HEK293 (cell line): ENCODE measurements around the gene PTH1R.

ENCODE experiments used
- CTCF ChIP-seq: fragments of 450-650 bp; formaldehyde crosslinking; IDR thresholded peaks from 2 replicates; pipeline ENCODE4 v1.5.1; 2016; ENCODE audit warnings: missing biosample characterization, missing genetic modification characterization
- PRDM1 ChIP-seq: fragments of 450-650 bp; formaldehyde crosslinking; IDR thresholded peaks from 2 replicates; pipeline ENCODE4; 2016; ENCODE audit warnings: missing biosample characterization, missing genetic modification characterization
- ZBTB1 ChIP-seq: fragments of 450-650 bp; formaldehyde crosslinking; IDR thresholded peaks from 2 replicates; pipeline ENCODE4 v1.5.1; 2016; ENCODE audit warnings: missing biosample characterization, missing genetic modification characterization
- ZNF138 ChIP-seq: fragments of 450-650 bp; formaldehyde crosslinking; IDR thresholded peaks from 2 replicates; pipeline ENCODE4 v1.5.1; 2016; ENCODE audit warnings: missing biosample characterization, missing genetic modification characterization, borderline replicate concordance
- ZNF221 ChIP-seq: fragments of 450-650 bp; formaldehyde crosslinking; IDR thresholded peaks from 2 replicates; pipeline ENCODE4 v1.5.1; 2017; ENCODE audit warnings: missing biosample characterization, missing genetic modification characterization, borderline replicate concordance
- ZNF23 ChIP-seq: fragments of 450-650 bp; formaldehyde crosslinking; IDR thresholded peaks from 2 replicates; pipeline ENCODE4 v1.5.1; 2016; ENCODE audit warnings: missing biosample characterization, missing genetic modification characterization, borderline replicate concordance
- ZNF549 ChIP-seq: fragments of 450-650 bp; IDR thresholded peaks from 2 replicates; pipeline ENCODE4 v1.5.1; 2018; ENCODE audit warnings: missing biosample characterization, missing genetic modification characterization, mild to moderate bottlenecking, inconsistent platforms, moderate library complexity
- ZNF792 ChIP-seq: fragments of 450-650 bp; formaldehyde crosslinking; IDR thresholded peaks from 2 replicates; pipeline ENCODE4 v1.5.1; 2016; ENCODE audit warnings: missing biosample characterization, missing genetic modification characterization

GRCh38 chr3:46943237-46944187 lies 66.0 kb downstream of the PTH1R start:
- no peak for TF ChIP-seq ZNF138 (tag by site-specific recombination)
- no peak for TF ChIP-seq CTCF (tag by site-specific recombination)
- no peak for TF ChIP-seq ZNF792 (tag by site-specific recombination)
- TF ChIP-seq ZNF549: no peak
- no peak for TF ChIP-seq ZNF221 (tag by site-specific recombination)
- TF ChIP-seq PRDM1: no peak
- TF ChIP-seq ZBTB1 (tag by site-specific recombination): no peak
- no peak for TF ChIP-seq ZNF23 (tag by site-specific recombination)
